Sigmoid colon (tissue), 7 donors: ENCODE data around the gene PRKAG2. TPM values are rescaled to one million over a fixed set of nuclear protein-coding genes. Genes with fewer than 3 reads are reported as not detected.

Experiments
- DNase-seq: peaks from one replicate; pipeline ENCODE4 v3.0.0-alpha.2; 2019
- H3K27ac ChIP-seq, 4 donors: fragments of 200-600 bp; sonication (generic); one replicate each; pipeline ENCODE4 v1.5.1; 2016 to 2019; ENCODE audit warnings: mild to moderate bottlenecking in 1 of 4
- H3K27me3 ChIP-seq, 3 donors: fragments of 200-600 bp; sonication (generic); one replicate each; pipeline ENCODE4 v1.5.1; 2019; ENCODE audit warnings: mild to moderate bottlenecking in 1 of 3
- H3K36me3 ChIP-seq, 4 donors: fragments of 200-600 bp; sonication (generic); one replicate each; pipeline ENCODE4 v1.5.1; 2016 to 2019
- H3K4me1 ChIP-seq, 4 donors: fragments of 200-600 bp; sonication (generic); one replicate each; pipeline ENCODE4 v1.5.1; 2017 to 2019
- H3K4me3 ChIP-seq, 4 donors: fragments of 200-600 bp; sonication (generic); one replicate each; pipeline ENCODE4 v1.5.1; 2017 to 2019; ENCODE audit warnings: mild to moderate bottlenecking in 2 of 4, moderate library complexity in 1 of 4
- H3K9me3 ChIP-seq, 4 donors: fragments of 200-600 bp in 3 of 4; sonication (generic) in 3 of 4; one replicate each; pipeline versions ENCODE4 v1.5.1 to v1.6.1; 2013 to 2019
- EP300 ChIP-seq, 4 donors: sonication (generic); formaldehyde crosslinking; IDR thresholded peaks; one replicate each; pipeline ENCODE4 v1.6.1; 2017; ENCODE audit warnings: antibody characterized with exemption in 4 of 4
- POLR2A ChIP-seq, 2 donors: fragments of 450-650 bp; IDR thresholded peaks; one replicate each; pipeline ENCODE4 v1.6.1; 2016; ENCODE audit warnings: antibody characterized with exemption in 2 of 2, mild to moderate bottlenecking in 2 of 2, moderate library complexity in 2 of 2
- POLR2AphosphoS5 ChIP-seq, 4 donors: sonication (generic); formaldehyde crosslinking; IDR thresholded peaks; one replicate each; pipeline ENCODE4 v1.6.1; 2017; ENCODE audit warnings: antibody characterized with exemption in 4 of 4
- WGBS, 2 donors: extraction: QIAGEN DNeasy Blood & Tissue Kit; methylation state at CpG; one replicate each; pipeline ENCODE4 v1.1.7; 2013; 5-methylcytosine and 5-hydroxymethylcytosine counted together
- intact Hi-C: fragments of 100-400 bp; cut with DNase I; formaldehyde crosslinking; loops from one replicate; pipeline ENCODE4 v1.15.1; 2023
- polyA plus RNA-seq, 3 donors: library from polyadenylated mRNA; stranded (reverse); fragments of 200-250 nt; gene quantifications; one replicate each; pipeline ENCODE4 v1.2.3, GENCODE V29; 2013
- total RNA-seq, 4 donors: library from RNA; depleted of rRNA; stranded (reverse); fragments of >200 nt; gene quantifications; one replicate each; pipeline ENCODE4 v1.1.0, GENCODE V29; 2016
- TF ChIP-seq, protein P1 (sequence below), 4 experiments: fragments of 450-650 bp in 3 of 4; fragments of 200-600 bp in 1 of 4; IDR thresholded peaks; one replicate each; pipeline ENCODE4 v1.5.1; 2016 to 2019; ENCODE audit warnings: antibody characterized with exemption in 4 of 4, mild to moderate bottlenecking in 3 of 4, moderate library complexity in 2 of 4
- donor health status: healthy with polysubstance abuse.
- donor health status: Bipolar disorder and iron deficiency.
- donor health status: healthy.

Gene PRKAG2
- total and polyA plus RNA-seq, 7 donors, result 19.2 to 51.2 (median 37.1) TPM

- Histone ChIP-seq H3K27ac (peak overlapping the region in 3 of 4 donors; percentile 40 to 95 (median 95)), H3K9me3 (no peaks in the 10 kb centered on the region), H3K27me3 (no peaks in the 10 kb centered on the region), H3K4me3 (no peak overlapping the region), H3K36me3 (no peaks in the 10 kb centered on the region), H3K4me1 (peaks cover 0 to 72% (median 56%) of the 10 kb centered on the region in 4 donors)
- TF ChIP-seq POLR2A (IDR thresholded peaks at IDR 0.05), result no peak
- TF ChIP-seq, protein P1, sequence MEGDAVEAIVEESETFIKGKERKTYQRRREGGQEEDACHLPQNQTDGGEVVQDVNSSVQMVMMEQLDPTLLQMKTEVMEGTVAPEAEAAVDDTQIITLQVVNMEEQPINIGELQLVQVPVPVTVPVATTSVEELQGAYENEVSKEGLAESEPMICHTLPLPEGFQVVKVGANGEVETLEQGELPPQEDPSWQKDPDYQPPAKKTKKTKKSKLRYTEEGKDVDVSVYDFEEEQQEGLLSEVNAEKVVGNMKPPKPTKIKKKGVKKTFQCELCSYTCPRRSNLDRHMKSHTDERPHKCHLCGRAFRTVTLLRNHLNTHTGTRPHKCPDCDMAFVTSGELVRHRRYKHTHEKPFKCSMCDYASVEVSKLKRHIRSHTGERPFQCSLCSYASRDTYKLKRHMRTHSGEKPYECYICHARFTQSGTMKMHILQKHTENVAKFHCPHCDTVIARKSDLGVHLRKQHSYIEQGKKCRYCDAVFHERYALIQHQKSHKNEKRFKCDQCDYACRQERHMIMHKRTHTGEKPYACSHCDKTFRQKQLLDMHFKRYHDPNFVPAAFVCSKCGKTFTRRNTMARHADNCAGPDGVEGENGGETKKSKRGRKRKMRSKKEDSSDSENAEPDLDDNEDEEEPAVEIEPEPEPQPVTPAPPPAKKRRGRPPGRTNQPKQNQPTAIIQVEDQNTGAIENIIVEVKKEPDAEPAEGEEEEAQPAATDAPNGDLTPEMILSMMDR (IDR thresholded peaks at IDR 0.05), result peak in 3 of 4 experiments; percentile 44 to 54 (median 51)
- no peak for TF ChIP-seq POLR2AphosphoS5 (IDR thresholded peaks at IDR 0.05)
- no peak for DNase-seq
- 43 to 71% methylated on average over 11 of the region's 11 CpGs for WGBS, 2 donors
- intact Hi-C loops, result loop anchor here (2.0 to 10.0 kb wide), 2 partner anchors 62 to 78 kb away; no protein-coding TSS in a partner anchor
Measured at GRCh38 chr7:151626422-151627115, 250.3 kb downstream of the PRKAG2 start.

DNA sequence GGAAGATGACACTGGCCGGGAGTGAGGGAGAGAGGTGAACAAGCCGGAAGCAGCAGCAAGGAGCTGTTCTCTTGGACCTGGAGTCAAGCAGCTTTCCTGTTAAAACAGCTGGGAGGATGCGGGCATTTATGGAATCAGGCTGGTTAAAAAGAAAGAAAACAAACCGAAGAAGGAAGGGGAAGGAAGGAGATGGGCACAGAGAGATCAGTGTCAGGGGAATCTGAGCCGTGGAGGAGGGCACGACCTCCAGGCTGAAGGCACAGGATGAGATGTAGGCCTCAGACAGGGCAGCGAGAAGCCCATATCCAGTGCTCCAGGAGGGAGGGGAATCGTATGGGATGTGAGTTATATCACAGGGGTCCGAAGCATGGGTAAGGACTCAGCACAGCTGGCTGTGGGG, 251.3 kb downstream of the PRKAG2 start:
- intact Hi-C loops, result loop anchor here (2.0 to 10.0 kb wide), 2 partner anchors 61 to 79 kb away; no protein-coding TSS in a partner anchor
- Histone ChIP-seq H3K4me1 (peaks cover 0 to 63% (median 49%) of the 10 kb centered on the region in 4 donors), H3K27me3 (no peaks in the 10 kb centered on the region), H3K27ac (peak overlapping the region in 2 of 4 donors; percentile 1 to 95), H3K36me3 (no peaks in the 10 kb centered on the region), H3K9me3 (no peaks in the 10 kb centered on the region), H3K4me3 (no peak overlapping the region)
- WGBS, 2 donors, result 88 to 92% methylated on average over 9 of the region's 9 CpGs
- no peak for DNase-seq
- no peak for TF ChIP-seq EP300 (IDR thresholded peaks at IDR 0.05)
- no peak for TF ChIP-seq POLR2A (IDR thresholded peaks at IDR 0.05)
- TF ChIP-seq, protein P1 (IDR thresholded peaks at IDR 0.05), result no peak
- no peak for TF ChIP-seq POLR2AphosphoS5 (IDR thresholded peaks at IDR 0.05)

- DNase-seq, result no peak
- no peaks in the 10 kb centered on the region for H3K27me3 ChIP-seq
- H3K36me3 ChIP-seq, result no peaks in the 10 kb centered on the region
- intact Hi-C loops, result loop anchor here (10.0 kb wide), 1 partner anchor 60 kb away; no protein-coding TSS in a partner anchor
- no peak overlapping the region for H3K27ac ChIP-seq
- H3K4me3 ChIP-seq, result no peak overlapping the region
- H3K4me1 ChIP-seq, result peaks cover 0 to 51% (median 37%) of the 10 kb centered on the region in 4 donors
- WGBS, 2 donors, result 88 to 90% methylated on average over 18 of the region's 18 CpGs
- H3K9me3 ChIP-seq, result no peaks in the 10 kb centered on the region
- TF ChIP-seq EP300 (IDR thresholded peaks at IDR 0.05) (no peak), POLR2A (IDR thresholded peaks at IDR 0.05) (no peak), POLR2AphosphoS5 (IDR thresholded peaks at IDR 0.05) (no peak)
- TF ChIP-seq, protein P1 (IDR thresholded peaks at IDR 0.05), result no peak
Measured at GRCh38 chr7:151624246-151624928, 252.5 kb downstream of the PRKAG2 start.

- Histone ChIP-seq H3K4me1 (peaks cover 0 to 45% (median 31%) of the 10 kb centered on the region in 4 donors), H3K36me3 (no peaks in the 10 kb centered on the region), H3K9me3 (no peaks in the 10 kb centered on the region), H3K27ac (no peak overlapping the region), H3K4me3 (no peak overlapping the region), H3K27me3 (no peaks in the 10 kb centered on the region)
- TF ChIP-seq EP300 (IDR thresholded peaks at IDR 0.05) (no peak), POLR2A (IDR thresholded peaks at IDR 0.05) (no peak), POLR2AphosphoS5 (IDR thresholded peaks at IDR 0.05) (no peak)
- TF ChIP-seq, protein P1 (IDR thresholded peaks at IDR 0.05), result no peak
- WGBS, 2 donors, result 73 to 87% methylated on average over 6 of the region's 6 CpGs
- intact Hi-C loops, result loop anchor here (10.0 kb wide), 1 partner anchor 59 kb away; no protein-coding TSS in a partner anchor
- DNase-seq, result no peak
Measured at GRCh38 chr7:151623766-151624165, 253.1 kb downstream of the PRKAG2 start.
